22Rv1 (cell line): Measurements from ENCODE around the gene NAA50.

Source experiments
- CTCF ChIP-seq: fragments of 450-650 bp; IDR thresholded peaks from 2 replicates; pipeline ENCODE4 v1.5.1; 2017; ENCODE audit warnings: mild to moderate bottlenecking
- ZFX ChIP-seq: fragments of 450-650 bp; IDR thresholded peaks from 2 replicates; pipeline ENCODE4 v1.6.1; 2017; ENCODE audit warnings: antibody characterized with exemption, borderline replicate concordance

GRCh38 chr3:113717818-113718217 lies 28.2 kb downstream of the NAA50 start:
- TF ChIP-seq CTCF, result no peak
- TF ChIP-seq ZFX, result no peak
